BLaER1 (cell line): ENCODE results near the gene KDM3B.

Experiments
- H3K27ac ChIP-seq: shearing (Covaris generic); formaldehyde crosslinking; 2 replicates; pipeline ENCODE4 v1.8.1; 2022
- H3K27me3 ChIP-seq: shearing (Covaris generic); formaldehyde crosslinking; 2 replicates; pipeline ENCODE4 v1.8.1; 2022
- H3K36me3 ChIP-seq: shearing (Covaris generic); formaldehyde crosslinking; 2 replicates; pipeline ENCODE4 v1.8.1; 2022
- H3K4me1 ChIP-seq: shearing (Covaris generic); formaldehyde crosslinking; 2 replicates; pipeline ENCODE4 v1.8.1; 2022
- H3K4me2 ChIP-seq: shearing (Covaris generic); formaldehyde crosslinking; 2 replicates; pipeline ENCODE4 v1.8.1; 2022
- H3K4me3 ChIP-seq: shearing (Covaris generic); formaldehyde crosslinking; 2 replicates; pipeline ENCODE4 v1.8.1; 2022
- H3K9ac ChIP-seq: shearing (Covaris generic); formaldehyde crosslinking; 2 replicates; pipeline ENCODE4 v1.8.1; 2022
- H3K9me3 ChIP-seq: shearing (Covaris generic); formaldehyde crosslinking; 2 replicates; pipeline ENCODE4 v1.8.1; 2022
- H4K20me1 ChIP-seq: shearing (Covaris generic); formaldehyde crosslinking; 2 replicates; pipeline ENCODE4 v1.8.1; 2022
- Cebpa-rat ChIP-seq: shearing (Covaris generic); IDR thresholded peaks from 2 replicates; pipeline ENCODE4 v1.8.1; 2022

Gene KDM3B

DNA sequence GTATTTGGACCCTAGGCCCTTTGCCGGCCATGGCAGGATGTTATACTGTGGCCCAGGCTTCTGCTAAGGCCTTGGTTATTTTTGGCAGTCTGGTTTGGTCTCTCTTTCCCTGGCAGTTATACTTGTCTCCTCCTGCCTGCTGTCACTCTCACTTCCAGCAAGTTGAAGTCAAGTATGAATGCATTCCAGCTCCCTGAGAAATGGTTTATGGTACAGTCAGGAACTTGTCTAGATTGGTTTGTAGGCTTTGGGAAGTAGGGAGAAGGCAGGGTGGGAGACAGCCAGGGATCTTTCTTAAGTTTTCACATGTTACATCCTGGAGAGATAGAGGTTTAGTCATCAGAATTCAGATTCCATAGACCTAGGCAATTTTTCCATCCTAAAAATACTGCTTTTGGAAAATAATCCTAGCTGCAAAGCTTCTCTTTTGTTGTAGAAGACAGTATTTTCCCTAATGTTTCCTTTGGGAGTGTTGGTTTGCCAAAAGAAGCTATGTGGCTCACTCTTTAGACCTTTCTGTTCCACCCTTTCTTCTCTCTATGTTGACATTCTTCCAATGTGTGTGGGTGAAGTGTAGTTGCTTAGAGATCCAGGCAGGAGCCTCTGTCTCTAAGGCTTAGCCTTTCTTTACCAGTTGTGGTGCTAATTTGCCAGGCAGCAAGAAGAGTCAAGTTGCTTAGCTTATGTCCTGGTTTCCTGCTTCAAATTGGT is 2.5 kb upstream of the KDM3B start:
- no peak overlapping the region for H3K27ac ChIP-seq
- H4K20me1 ChIP-seq = peaks cover 64% of the 10 kb centered on the region
- TF ChIP-seq Cebpa-rat = no peak
- H3K9me3 ChIP-seq = peaks cover 13% of the 10 kb centered on the region
- no peaks in the 10 kb centered on the region for H3K27me3 ChIP-seq
- peaks cover 10% of the 10 kb centered on the region for H3K4me1 ChIP-seq
- H3K9ac ChIP-seq = no peak overlapping the region
- H3K4me2 ChIP-seq = no peak overlapping the region
- no peak overlapping the region for H3K4me3 ChIP-seq
- peaks cover 64% of the 10 kb centered on the region for H3K36me3 ChIP-seq

DNA sequence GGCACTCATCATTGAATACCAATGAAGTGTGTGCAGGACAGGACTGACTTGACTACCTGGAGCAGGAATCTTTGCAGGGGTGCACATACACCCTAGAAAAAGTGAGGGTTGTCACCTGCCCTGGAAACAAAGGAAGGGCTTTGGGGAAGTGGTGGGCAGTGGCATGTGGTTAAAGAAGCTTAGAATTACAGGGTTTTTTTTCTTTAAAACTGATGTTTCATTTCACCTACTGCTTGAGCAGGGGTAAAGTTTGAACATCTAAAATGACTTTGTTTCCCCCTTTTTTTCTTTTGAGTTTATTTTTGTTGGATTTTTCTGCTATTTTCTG is 2.0 kb upstream of the KDM3B start:
- Histone ChIP-seq H3K27ac (no peak overlapping the region), H3K9ac (no peak overlapping the region), H3K27me3 (no peaks in the 10 kb centered on the region), H3K9me3 (peaks cover 13% of the 10 kb centered on the region), H3K4me2 (no peak overlapping the region), H3K4me1 (peaks cover 15% of the 10 kb centered on the region), H3K4me3 (no peak overlapping the region), H3K36me3 (peaks cover 59% of the 10 kb centered on the region), H4K20me1 (peaks cover 64% of the 10 kb centered on the region)
- TF ChIP-seq Cebpa-rat = no peak

DNA sequence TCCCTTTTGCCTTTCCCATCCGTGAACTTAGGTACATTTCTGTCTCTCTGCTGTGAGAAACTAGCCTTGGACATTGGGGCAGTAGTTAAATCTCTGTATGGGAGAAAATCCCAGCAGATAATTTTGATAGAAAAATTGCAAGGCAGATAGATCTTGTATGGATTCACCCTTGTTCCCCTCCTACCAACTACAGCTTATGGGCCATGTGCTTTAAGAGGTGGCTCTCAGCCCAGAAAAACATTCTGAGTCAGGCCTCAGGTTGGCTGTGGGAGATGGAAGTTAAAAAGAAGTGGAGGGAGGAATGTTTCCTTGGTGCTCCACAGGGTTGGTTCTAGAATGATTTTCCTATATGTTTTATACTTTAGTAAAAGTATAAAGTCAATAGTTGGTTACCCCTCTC is 1.4 kb upstream of the KDM3B start:
- Histone ChIP-seq H3K4me1 (peaks cover 16% of the 10 kb centered on the region), H3K27me3 (no peaks in the 10 kb centered on the region), H3K4me3 (no peak overlapping the region), H3K27ac (no peak overlapping the region), H4K20me1 (peaks cover 64% of the 10 kb centered on the region), H3K4me2 (no peak overlapping the region), H3K9ac (no peak overlapping the region), H3K9me3 (peaks cover 13% of the 10 kb centered on the region), H3K36me3 (peaks cover 54% of the 10 kb centered on the region)
- TF ChIP-seq Cebpa-rat = no peak

DNA sequence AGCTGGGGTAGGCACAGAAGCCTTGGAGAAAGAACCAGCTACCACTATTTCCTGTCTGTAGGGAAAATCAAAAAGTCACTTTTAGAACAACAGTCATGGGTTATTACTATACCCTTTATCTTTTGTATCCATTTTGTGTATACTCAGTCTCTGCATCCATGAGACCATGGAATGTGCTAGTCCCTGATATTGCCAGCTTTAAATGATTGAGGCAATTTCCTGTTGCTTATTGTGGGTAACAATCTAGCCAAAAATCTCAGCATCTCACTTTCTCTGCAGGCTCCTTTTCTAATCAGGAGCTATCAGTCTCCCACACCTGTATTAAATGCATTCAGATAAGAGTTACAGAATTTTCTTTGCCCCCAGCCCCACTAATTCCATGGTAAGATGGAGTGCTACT is 968 bp upstream of the KDM3B start:
- Histone ChIP-seq H3K27me3 (no peaks in the 10 kb centered on the region), H3K9me3 (peaks cover 14% of the 10 kb centered on the region), H3K36me3 (peaks cover 52% of the 10 kb centered on the region), H3K4me2 (no peak overlapping the region), H3K4me3 (peak overlapping the region; percentile 87; the same call in 1 of the 2 replicates), H4K20me1 (peaks cover 65% of the 10 kb centered on the region), H3K4me1 (peaks cover 16% of the 10 kb centered on the region), H3K9ac (no peak overlapping the region), H3K27ac (no peak overlapping the region)
- TF ChIP-seq Cebpa-rat = no peak

DNA sequence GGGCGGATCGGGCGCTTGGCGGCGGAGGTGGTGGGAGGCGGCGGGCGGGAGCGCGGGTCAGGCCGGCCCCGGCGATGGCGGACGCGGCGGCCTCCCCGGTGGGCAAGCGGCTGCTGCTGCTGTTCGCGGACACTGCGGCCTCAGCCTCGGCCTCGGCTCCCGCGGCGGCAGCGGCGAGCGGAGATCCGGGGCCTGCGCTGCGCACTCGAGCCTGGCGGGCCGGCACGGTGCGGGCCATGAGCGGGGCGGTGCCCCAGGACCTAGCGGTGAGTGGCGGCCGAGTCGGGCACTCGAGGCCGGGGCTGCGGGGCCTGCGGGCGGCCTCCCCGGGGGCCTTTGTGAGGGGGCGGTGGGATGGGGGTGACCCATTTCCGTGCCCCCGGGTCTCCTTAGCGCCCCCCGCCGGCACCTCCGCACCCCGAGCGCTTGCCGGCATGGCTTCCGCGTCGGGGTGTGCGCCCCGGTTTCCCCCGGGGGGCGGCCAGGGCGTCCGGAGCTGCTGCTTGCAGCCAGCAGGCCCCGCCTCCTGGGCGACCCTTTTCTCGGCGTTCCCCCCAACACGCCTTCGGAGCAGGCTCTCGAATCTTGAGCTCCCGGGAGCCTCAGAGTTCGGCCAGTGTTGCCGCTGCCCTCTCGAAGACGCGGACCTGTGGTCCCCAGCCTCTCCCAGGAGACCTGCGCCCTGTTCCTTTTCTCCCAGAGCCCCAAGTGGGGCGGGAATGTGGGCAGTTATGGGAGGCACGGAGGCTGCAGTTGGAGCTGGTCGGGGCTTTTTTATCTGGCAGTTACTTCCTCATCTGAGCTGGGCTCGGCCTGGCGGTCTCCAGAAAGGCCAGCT is 456 bp downstream of the KDM3B start:
- Histone ChIP-seq H3K9ac (peak overlapping the region; percentile 94), H3K4me1 (peaks cover 16% of the 10 kb centered on the region), H3K27ac (peak overlapping the region; percentile 99), H3K4me3 (peak overlapping the region; percentile 87), H3K36me3 (peaks cover 52% of the 10 kb centered on the region), H3K27me3 (no peaks in the 10 kb centered on the region), H4K20me1 (peaks cover 65% of the 10 kb centered on the region), H3K4me2 (peak overlapping the region; percentile 93), H3K9me3 (peaks cover 28% of the 10 kb centered on the region)
- no peak for TF ChIP-seq Cebpa-rat

DNA sequence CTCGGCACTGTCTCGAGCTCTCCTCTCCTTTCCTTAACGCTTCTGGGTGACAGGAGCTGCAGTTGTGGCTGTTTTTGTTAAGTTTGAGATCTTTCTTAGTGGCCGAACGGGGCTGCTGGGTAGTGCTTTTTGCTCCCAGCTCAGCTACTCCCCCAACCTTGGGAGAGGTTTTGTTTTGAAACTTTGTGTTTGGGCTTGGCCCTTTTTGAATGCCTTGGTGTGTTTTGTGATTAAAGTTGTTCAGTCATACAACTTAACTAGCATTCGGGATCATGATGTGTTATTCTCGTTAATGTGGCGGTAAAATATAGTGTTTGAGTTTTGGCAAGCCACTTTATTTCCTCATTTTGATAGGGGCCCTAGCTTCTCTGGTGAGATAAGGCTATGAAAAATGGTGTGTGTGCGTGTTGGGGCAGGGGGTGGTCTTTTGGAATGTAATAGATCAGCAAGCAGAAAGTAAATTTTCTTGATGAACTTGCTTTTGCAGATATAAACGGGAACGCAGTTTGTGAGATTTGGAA is 1.1 kb downstream of the KDM3B start:
- H3K27me3 ChIP-seq = no peaks in the 10 kb centered on the region
- peak overlapping the region; percentile 87 for H3K4me3 ChIP-seq
- H4K20me1 ChIP-seq = peaks cover 64% of the 10 kb centered on the region

DNA sequence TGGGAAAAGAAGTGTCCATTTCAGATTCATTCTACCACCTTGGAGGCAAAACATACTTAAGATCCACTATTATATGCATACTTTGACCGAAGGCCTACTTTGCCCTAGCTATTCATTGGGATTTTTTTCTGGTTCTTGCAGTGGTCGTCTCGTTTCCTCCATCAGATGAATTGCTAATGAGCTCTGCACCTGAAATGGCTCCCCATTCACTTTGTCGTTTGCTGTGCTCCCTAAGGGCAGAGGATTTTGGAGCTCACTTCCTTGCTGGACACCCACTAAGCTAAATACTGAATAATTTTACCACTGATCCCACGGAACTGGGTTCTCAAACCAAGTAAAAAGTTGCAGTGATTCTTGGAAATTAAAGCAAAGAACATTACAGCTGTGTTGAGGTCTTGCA is 1.9 kb downstream of the KDM3B start:
- peaks cover 44% of the 10 kb centered on the region for H3K36me3 ChIP-seq
- peaks cover 64% of the 10 kb centered on the region for H4K20me1 ChIP-seq
- H3K27me3 ChIP-seq = no peaks in the 10 kb centered on the region
- peak overlapping the region; percentile 99 for H3K27ac ChIP-seq
- H3K4me2 ChIP-seq = peak overlapping the region; percentile 93
- peaks cover 16% of the 10 kb centered on the region for H3K4me1 ChIP-seq
- H3K9me3 ChIP-seq = peaks cover 34% of the 10 kb centered on the region
- peak overlapping the region; percentile 94 for H3K9ac ChIP-seq
- no peak for TF ChIP-seq Cebpa-rat
- H3K4me3 ChIP-seq = peak overlapping the region; percentile 87

More for the DNA sequence above, 1.1 kb downstream of the KDM3B start:
- peaks cover 34% of the 10 kb centered on the region for H3K9me3 ChIP-seq
- peaks cover 52% of the 10 kb centered on the region for H3K36me3 ChIP-seq
- TF ChIP-seq Cebpa-rat = no peak
- H3K27ac ChIP-seq = peak overlapping the region; percentile 99
- peak overlapping the region; percentile 93 for H3K4me2 ChIP-seq
- peak overlapping the region; percentile 94 for H3K9ac ChIP-seq
- H3K4me1 ChIP-seq = peaks cover 16% of the 10 kb centered on the region

DNA sequence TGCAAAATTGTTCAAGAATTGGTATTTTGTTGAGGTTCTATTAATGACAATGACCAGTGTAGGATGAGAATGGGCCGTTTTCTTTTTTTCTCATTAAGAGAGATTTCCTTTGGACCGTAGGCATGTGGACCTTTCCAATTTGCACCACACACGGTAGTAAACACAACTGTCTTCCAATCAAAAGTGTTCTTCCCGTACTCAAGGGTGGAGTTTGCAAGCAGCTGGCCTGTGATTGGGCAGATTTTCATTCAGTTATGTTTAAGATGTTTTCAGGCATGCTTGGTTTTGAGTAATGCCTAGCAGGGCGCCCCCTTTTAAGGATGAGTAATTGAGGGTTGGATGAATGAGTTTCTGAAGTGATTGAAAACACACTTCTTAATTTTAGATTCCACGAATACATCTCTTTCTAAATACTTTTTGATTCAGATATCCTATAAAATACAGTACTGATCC is 2.5 kb downstream of the KDM3B start:
- H3K36me3 ChIP-seq = peaks cover 39% of the 10 kb centered on the region
- peak overlapping the region; percentile 93 for H3K4me2 ChIP-seq
- peak overlapping the region; percentile 94; the same call in 1 of the 2 replicates for H3K9ac ChIP-seq
- peaks cover 16% of the 10 kb centered on the region for H3K4me1 ChIP-seq
- H3K27ac ChIP-seq = no peak overlapping the region
- no peaks in the 10 kb centered on the region for H3K27me3 ChIP-seq
- peaks cover 34% of the 10 kb centered on the region for H3K9me3 ChIP-seq
- peaks cover 65% of the 10 kb centered on the region for H4K20me1 ChIP-seq
- no peak for TF ChIP-seq Cebpa-rat
- peak overlapping the region; percentile 87 for H3K4me3 ChIP-seq

DNA sequence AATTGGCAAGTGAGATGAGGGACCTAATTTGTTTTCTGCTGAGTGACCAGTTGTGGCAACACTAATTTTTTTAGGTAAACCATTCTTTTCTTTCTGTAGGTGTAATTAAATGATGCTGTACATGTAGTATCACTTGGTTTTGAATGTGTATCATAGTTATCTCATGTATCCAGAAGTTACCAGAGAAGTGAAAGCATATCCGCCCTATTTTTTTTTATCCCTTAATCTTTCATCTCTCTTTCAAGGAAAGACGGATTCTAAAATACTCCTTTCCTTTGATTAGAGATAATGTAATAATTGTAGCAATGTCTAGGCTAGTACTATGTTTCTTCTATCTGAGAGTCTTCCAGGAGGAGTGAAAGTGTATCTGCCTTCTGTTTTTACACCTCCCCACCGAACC is 7.1 kb downstream of the KDM3B start:
- Histone ChIP-seq H3K9ac (no peak overlapping the region), H3K4me2 (no peak overlapping the region), H3K4me1 (peaks cover 18% of the 10 kb centered on the region), H3K4me3 (no peak overlapping the region), H3K27me3 (no peaks in the 10 kb centered on the region), H4K20me1 (peaks cover 99% of the 10 kb centered on the region), H3K9me3 (peaks cover 21% of the 10 kb centered on the region), H3K27ac (no peak overlapping the region), H3K36me3 (peaks cover 32% of the 10 kb centered on the region)
- TF ChIP-seq Cebpa-rat = no peak
